22Rv1 (cell line): ENCODE data around the gene MMP24.
A peak's percentile ranks its signal among the peaks of the same experiment; 100 is the strongest.

Experiments
- H3K27ac ChIP-seq: fragments of 450-650 bp; 2 replicates; pipeline ENCODE4 v1.5.1; 2017
- CTCF ChIP-seq: fragments of 450-650 bp; IDR thresholded peaks from 2 replicates; pipeline ENCODE4 v1.5.1; 2017; ENCODE audit warnings: mild to moderate bottlenecking
- ZFX ChIP-seq: fragments of 450-650 bp; IDR thresholded peaks from 2 replicates; pipeline ENCODE4 v1.6.1; 2017; ENCODE audit warnings: antibody characterized with exemption, borderline replicate concordance

MMP24 gene

GRCh38 chr20:35273449-35274171 lies 47.1 kb downstream of the MMP24 start:
- no peak overlapping the region for H3K27ac ChIP-seq

GRCh38 chr20:35274172-35275092 lies 47.9 kb downstream of the MMP24 start:
- no peak overlapping the region for H3K27ac ChIP-seq
- TF ChIP-seq CTCF (no peak), ZFX (no peak)

More at GRCh38 chr20:35273449-35274171, 47.1 kb downstream of the MMP24 start:
- TF ChIP-seq ZFX (no peak), CTCF (no peak)

GRCh38 chr20:35275741-35276251 lies 49.3 kb downstream of the MMP24 start:
- peak overlapping the region; percentile 87 for H3K27ac ChIP-seq

GRCh38 chr20:35276408-35276807 lies 49.9 kb downstream of the MMP24 start:
- TF ChIP-seq CTCF (no peak), ZFX (no peak)
- peak overlapping the region; percentile 87 for H3K27ac ChIP-seq

More at GRCh38 chr20:35275741-35276251, 49.3 kb downstream of the MMP24 start:
- TF ChIP-seq CTCF: no peak
- TF ChIP-seq ZFX: no peak

GRCh38 chr20:35277127-35277526 lies 50.6 kb downstream of the MMP24 start:
- no peak for TF ChIP-seq ZFX
- no peak for TF ChIP-seq CTCF
- peak overlapping the region; percentile 87 for H3K27ac ChIP-seq

GRCh38 chr20:35277531-35278395 lies 51.3 kb downstream of the MMP24 start, which contains the start of gene MMP24OS:
Gene MMP24OS, minus strand, starts transcription at chr20:35278122. Its CDS starts 193 bp downstream, at chr20:35277929.
- peak within 1 kb of the TSS; percentile 87 for H3K27ac ChIP-seq
- TF ChIP-seq CTCF (peak; percentile 57), ZFX (no peak)
